K562 (cell line): Measurements from ENCODE around the gene KRTAP10-6. TPM values are rescaled to one million over a fixed set of nuclear protein-coding genes. Genes with fewer than 3 reads are reported as not detected.

ENCODE experiments used
- ATAC-seq: fragments of 200-7000 bp; cut with Tn5 transposase; 3 replicates; pipeline ENCODE4 v1.9.1; 2020; ENCODE audit warnings: moderate library complexity
- BruUV-seq: library from RNA; stranded (reverse); fragments of 400-500 nt; replicated peaks from 2 replicates; lab custom pipeline; 2021; lab: Mats Ljungman, UMichigan
- CTCF ChIA-PET: fragments of 300-600 bp; formaldehyde crosslinking; extraction: SDS; loops from one replicate; lab custom pipeline; 2021; ENCODE audit warnings: low intra/inter-chr PET ratio; lab: Yijun Ruan, JAX
- POLR2A ChIA-PET: fragments of 300-600, 350-650 bp; sonication (Branson Sonifier 250); formaldehyde crosslinking; extraction: SDS; loops from one replicate; lab custom pipeline; 2021; ENCODE audit warnings: antibody characterized with exemption, inconsistent platforms; lab: Yijun Ruan, JAX
- DNase-seq, 4 experiments: peaks; one replicate each; pipeline versions ENCODE4 v3.0.0 to v3.0.0-alpha.2; 2011 to 2018; ENCODE audit warnings: low spot score in 3 of 4, mixed read lengths in 3 of 4; ENCODE audit errors: extremely low read depth in 1 of 4
- FAIRE-seq: peaks from 2 replicates; lab custom pipeline; 2011; peaks lifted over from hg19 to GRCh38; lab: Jason Lieb, UNC
- H2AFZ ChIP-seq: 2 replicates; pipeline ENCODE4 v1.6.0; 2011; ENCODE audit warnings: low read depth, low read length, control low read depth, inconsistent platforms
- H3K27ac ChIP-seq: fragments of 200-600 bp; 3 replicates; pipeline ENCODE4 v1.8.0; 2011; ENCODE audit warnings: low read depth, mild to moderate bottlenecking, control low read depth, inconsistent platforms, low read length, moderate library complexity, mixed read lengths; ENCODE audit errors: extremely low read depth
- H3K27me3 ChIP-seq, 2 experiments: fragments of 300-600 bp in 1 of 2; 2 replicates in 1 of 2; 3 replicates in 1 of 2; pipeline versions ENCODE4 v1.6.0 to v1.8.0; 2011; ENCODE audit warnings: inconsistent platforms in 2 of 2, low read length in 2 of 2, mild to moderate bottlenecking in 1 of 2, mixed read lengths in 1 of 2, moderate library complexity in 1 of 2; ENCODE audit not compliant: control insufficient read depth in 2 of 2, insufficient read depth in 2 of 2
- H3K36me3 ChIP-seq: fragments of 300-600 bp; 3 replicates; pipeline ENCODE4 v1.8.0; 2011; ENCODE audit warnings: mild to moderate bottlenecking, low read length, inconsistent platforms; ENCODE audit not compliant: control insufficient read depth, insufficient read depth
- H3K4me1 ChIP-seq, 2 experiments: fragments of 200-600 bp in 1 of 2; replicated peaks in 1 of 2; 2 replicates in 1 of 2; 3 replicates in 1 of 2; pipeline versions ENCODE4 v1.5.1 to v1.8.0; 2011; ENCODE audit warnings: inconsistent platforms in 2 of 2, low read length in 2 of 2, mild to moderate bottlenecking in 1 of 2, mixed read lengths in 1 of 2, moderate library complexity in 1 of 2; ENCODE audit not compliant: control insufficient read depth in 2 of 2, insufficient read depth in 2 of 2
- H3K4me2 ChIP-seq: 2 replicates; pipeline ENCODE4 v1.6.1; 2011; ENCODE audit warnings: low read length, control low read depth, inconsistent platforms, mixed read lengths; ENCODE audit not compliant: insufficient read depth
- H3K4me3 ChIP-seq: fragments of 200-600 bp; sonication (generic), shearing (Covaris generic); 2 replicates; pipeline ENCODE4 v1.5.1; 2016; ENCODE audit warnings: control low read depth, inconsistent platforms
- H3K79me2 ChIP-seq: fragments of 200-600 bp; 3 replicates; pipeline ENCODE4 v1.8.0; 2011; ENCODE audit warnings: low read length, inconsistent platforms; ENCODE audit not compliant: control insufficient read depth, insufficient read depth
- H3K9ac ChIP-seq, 2 experiments: 2 replicates each; pipeline versions ENCODE4 v1.6.0 to v1.6.1; 2011; ENCODE audit warnings: low read depth in 2 of 2, low read length in 2 of 2, control low read depth in 1 of 2, inconsistent platforms in 1 of 2, mild to moderate bottlenecking in 1 of 2, mixed read lengths in 1 of 2; ENCODE audit not compliant: insufficient read depth in 1 of 2
- H3K9me1 ChIP-seq: one replicate; pipeline ENCODE4 v1.6.0; 2011; ENCODE audit warnings: inconsistent platforms, mild to moderate bottlenecking, low read length, moderate library complexity; ENCODE audit not compliant: control insufficient read depth, insufficient read depth
- H3K9me3 ChIP-seq: replicated peaks from 2 replicates; pipeline ENCODE4 v1.5.1; 2011; ENCODE audit warnings: low read depth, low read length, inconsistent platforms; ENCODE audit not compliant: control insufficient read depth, insufficient read depth
- H4K20me1 ChIP-seq: replicated peaks from 2 replicates; pipeline ENCODE4 v1.6.1; 2011; ENCODE audit warnings: low read length, inconsistent platforms, mixed read lengths; ENCODE audit not compliant: control insufficient read depth, insufficient read depth
- ATF7 ChIP-seq: fragments of 450-650 bp; IDR thresholded peaks from 2 replicates; pipeline ENCODE4 v1.7.1; 2014; ENCODE audit warnings: mild to moderate bottlenecking, moderate library complexity
- U2AF1 ChIP-seq: fragments of 200-400 bp; formaldehyde crosslinking; optimal IDR thresholded peaks from 2 replicates; pipeline ENCODE3; 2017; ENCODE audit warnings: mild to moderate bottlenecking, low read depth, low read length, moderate library complexity
- XRCC5 ChIP-seq: fragments of 200-400 bp; formaldehyde crosslinking; IDR thresholded peaks from 2 replicates; pipeline ENCODE4 v1.6.1; 2017; ENCODE audit warnings: low read depth, mild to moderate bottlenecking, low read length
- WGBS: fragments of 100-300 bp; shearing (Covaris generic); methylation state at CpG from one replicate; pipeline ENCODE4 v1.1.6; 2016; ENCODE audit warnings: low coverage, mixed read lengths; ENCODE audit not compliant: insufficient coverage; ENCODE audit errors: missing lambda C conversion rate; 5-methylcytosine and 5-hydroxymethylcytosine counted together
- in situ Hi-C: fragments of 300-500 bp; cut with MboI; formaldehyde crosslinking; loops from 4 replicates; pipeline ENCODE4 v1.15.0; 2018; ENCODE audit warnings: inconsistent platforms, mixed read lengths
- intact Hi-C: fragments of 100-400 bp; cut with micrococcal nuclease; formaldehyde crosslinking; loops from 2 replicates; pipeline ENCODE4 v1.14.2; 2022
- polyA plus RNA-seq, 8 experiments: library from polyadenylated mRNA; depleted of rRNA in 4 of 8; stranded (reverse) in 5 of 8; unstranded in 3 of 8; fragments of >200 nt; fragmentation: Nextera tagmentation in 2 of 8; fragmentation: Illumina TruSeq in 1 of 8; extraction: Ambion mirVana in 2 of 8; extraction: Trizol in 1 of 8; gene quantifications; 2 replicates each; pipeline versions ENCODE4 v1.2.1 to v1.2.3, GENCODE V29; 2011 to 2014; ENCODE audit warnings: inconsistent platforms in 1 of 8, missing spikeins in 1 of 8
- total RNA-seq, 7 experiments: library from RNA; depleted of rRNA in 6 of 7; stranded (reverse); fragments of >200 nt in 6 of 7; fragmentation: Illumina TruSeq in 2 of 7; extraction: Trizol in 2 of 7; gene quantifications; 2 replicates each; pipeline versions ENCODE4 v1.2.1 to v1.2.3, GENCODE V29; 2011 to 2021; ENCODE audit warnings: low replicate concordance in 1 of 7
- TF ChIP-seq, protein P1 (sequence below): fragments of 450-650 bp; IDR thresholded peaks from 2 replicates; pipeline ENCODE4 v1.6.1; 2017; ENCODE audit warnings: antibody characterized with exemption, mild to moderate bottlenecking

Gene KRTAP10-6
- total and polyA plus RNA-seq, 9 of the 15 experiments (the other 6 are each of a cell fraction or from before 2014, with no cell fraction given), result not detected

DNA sequence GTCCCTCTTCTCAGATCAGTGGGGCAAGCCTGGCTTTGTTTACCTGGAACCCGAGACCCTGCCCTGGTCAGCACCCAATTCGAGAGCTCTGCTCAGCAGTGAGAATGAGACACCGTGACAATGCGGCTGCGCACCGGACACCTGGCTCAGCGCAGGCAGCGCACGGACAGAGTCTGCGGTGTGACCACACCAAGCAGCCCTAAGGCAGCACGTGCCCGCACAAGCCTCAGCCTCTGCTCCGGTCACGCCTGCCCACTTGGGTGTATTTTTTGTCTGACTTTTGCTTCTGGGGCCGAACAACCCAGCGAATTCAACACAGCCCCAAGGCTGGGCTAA, 24.3 kb upstream of the KRTAP10-6 start (continued):
- TF ChIP-seq, protein P1, sequence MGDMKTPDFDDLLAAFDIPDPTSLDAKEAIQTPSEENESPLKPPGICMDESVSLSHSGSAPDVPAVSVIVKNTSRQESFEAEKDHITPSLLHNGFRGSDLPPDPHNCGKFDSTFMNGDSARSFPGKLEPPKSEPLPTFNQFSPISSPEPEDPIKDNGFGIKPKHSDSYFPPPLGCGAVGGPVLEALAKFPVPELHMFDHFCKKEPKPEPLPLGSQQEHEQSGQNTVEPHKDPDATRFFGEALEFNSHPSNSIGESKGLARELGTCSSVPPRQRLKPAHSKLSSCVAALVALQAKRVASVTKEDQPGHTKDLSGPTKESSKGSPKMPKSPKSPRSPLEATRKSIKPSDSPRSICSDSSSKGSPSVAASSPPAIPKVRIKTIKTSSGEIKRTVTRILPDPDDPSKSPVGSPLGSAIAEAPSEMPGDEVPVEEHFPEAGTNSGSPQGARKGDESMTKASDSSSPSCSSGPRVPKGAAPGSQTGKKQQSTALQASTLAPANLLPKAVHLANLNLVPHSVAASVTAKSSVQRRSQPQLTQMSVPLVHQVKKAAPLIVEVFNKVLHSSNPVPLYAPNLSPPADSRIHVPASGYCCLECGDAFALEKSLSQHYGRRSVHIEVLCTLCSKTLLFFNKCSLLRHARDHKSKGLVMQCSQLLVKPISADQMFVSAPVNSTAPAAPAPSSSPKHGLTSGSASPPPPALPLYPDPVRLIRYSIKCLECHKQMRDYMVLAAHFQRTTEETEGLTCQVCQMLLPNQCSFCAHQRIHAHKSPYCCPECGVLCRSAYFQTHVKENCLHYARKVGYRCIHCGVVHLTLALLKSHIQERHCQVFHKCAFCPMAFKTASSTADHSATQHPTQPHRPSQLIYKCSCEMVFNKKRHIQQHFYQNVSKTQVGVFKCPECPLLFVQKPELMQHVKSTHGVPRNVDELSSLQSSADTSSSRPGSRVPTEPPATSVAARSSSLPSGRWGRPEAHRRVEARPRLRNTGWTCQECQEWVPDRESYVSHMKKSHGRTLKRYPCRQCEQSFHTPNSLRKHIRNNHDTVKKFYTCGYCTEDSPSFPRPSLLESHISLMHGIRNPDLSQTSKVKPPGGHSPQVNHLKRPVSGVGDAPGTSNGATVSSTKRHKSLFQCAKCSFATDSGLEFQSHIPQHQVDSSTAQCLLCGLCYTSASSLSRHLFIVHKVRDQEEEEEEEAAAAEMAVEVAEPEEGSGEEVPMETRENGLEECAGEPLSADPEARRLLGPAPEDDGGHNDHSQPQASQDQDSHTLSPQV, result no peak

DNA sequence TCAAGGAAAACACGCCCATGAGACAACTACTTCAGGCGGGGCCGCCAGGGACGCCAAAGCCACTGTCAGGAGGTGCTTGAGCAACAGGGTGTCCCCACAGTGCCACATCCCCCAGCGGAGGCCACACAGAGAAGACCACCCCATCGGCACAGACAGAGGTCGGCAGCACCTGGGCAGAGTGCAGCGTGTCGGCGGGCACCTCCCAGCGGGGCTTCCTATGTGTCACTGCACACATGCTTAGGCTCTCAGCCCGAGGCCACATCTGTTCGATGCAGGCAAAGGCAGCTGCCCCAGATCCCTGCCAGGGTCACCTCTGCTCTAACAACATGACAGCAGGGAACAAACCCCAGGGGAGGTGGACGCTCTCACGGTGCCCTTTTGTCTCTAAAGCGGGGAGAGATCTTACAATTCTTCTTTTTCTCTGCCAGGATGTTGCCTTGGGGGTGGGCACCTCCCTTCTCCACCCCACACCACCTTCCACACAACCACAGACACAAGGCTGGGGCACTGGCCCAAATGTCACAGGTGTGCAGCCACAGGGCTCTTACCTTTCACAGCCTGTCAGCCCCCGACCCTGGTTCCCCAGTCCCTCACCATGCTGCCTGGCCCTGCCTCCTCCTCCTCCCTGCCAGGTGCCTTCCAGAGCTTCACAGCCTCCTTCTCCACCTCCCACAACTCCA, 23.7 kb upstream of the KRTAP10-6 start:
- Histone ChIP-seq H3K79me2 (no peaks in the 10 kb centered on the region), H2AFZ (no peak overlapping the region), H3K9ac (no peak overlapping the region), H3K27ac (no peak overlapping the region), H3K9me1 (peaks cover 3% of the 10 kb centered on the region)
- BruUV-seq, result no TSS peak
- ChIA-PET POLR2A (interaction anchor here (0.6 to 0.8 kb wide), 2 partner anchors 12 to 230 kb away, joined by 3 read pairs; no protein-coding TSS in a partner anchor), CTCF (no interaction called here)
- intact Hi-C loops, result no loop called here
- TF ChIP-seq U2AF1 (no peak), XRCC5 (no peak), ATF7 (no peak)
- TF ChIP-seq, all 486 proteins: peak for 0
- H3K27me3 ChIP-seq, result peaks cover 14 to 44% of the 10 kb centered on the region in 2 experiments; a peak in 4 of 5 replicates
- in situ Hi-C loops, result no loop called here
- H4K20me1 ChIP-seq, result no peaks in the 10 kb centered on the region
- H3K4me2 ChIP-seq, result no peak overlapping the region
- no peak overlapping the region for H3K4me3 ChIP-seq
- no peak for ATAC-seq
- peaks cover 0 to 10% of the 10 kb centered on the region in 2 experiments; a peak in 2 of 5 replicates for H3K4me1 ChIP-seq
- DNase-seq, result no peak
- no peaks in the 10 kb centered on the region for H3K36me3 ChIP-seq
- WGBS, result under 1% methylated on average over 17 of the region's 17 CpGs
- no peak for FAIRE-seq
- no peaks in the 10 kb centered on the region; the same call in 1 of the 2 replicates for H3K9me3 ChIP-seq
